ENCODE results near the gene PXK.

PXK gene

DNA sequence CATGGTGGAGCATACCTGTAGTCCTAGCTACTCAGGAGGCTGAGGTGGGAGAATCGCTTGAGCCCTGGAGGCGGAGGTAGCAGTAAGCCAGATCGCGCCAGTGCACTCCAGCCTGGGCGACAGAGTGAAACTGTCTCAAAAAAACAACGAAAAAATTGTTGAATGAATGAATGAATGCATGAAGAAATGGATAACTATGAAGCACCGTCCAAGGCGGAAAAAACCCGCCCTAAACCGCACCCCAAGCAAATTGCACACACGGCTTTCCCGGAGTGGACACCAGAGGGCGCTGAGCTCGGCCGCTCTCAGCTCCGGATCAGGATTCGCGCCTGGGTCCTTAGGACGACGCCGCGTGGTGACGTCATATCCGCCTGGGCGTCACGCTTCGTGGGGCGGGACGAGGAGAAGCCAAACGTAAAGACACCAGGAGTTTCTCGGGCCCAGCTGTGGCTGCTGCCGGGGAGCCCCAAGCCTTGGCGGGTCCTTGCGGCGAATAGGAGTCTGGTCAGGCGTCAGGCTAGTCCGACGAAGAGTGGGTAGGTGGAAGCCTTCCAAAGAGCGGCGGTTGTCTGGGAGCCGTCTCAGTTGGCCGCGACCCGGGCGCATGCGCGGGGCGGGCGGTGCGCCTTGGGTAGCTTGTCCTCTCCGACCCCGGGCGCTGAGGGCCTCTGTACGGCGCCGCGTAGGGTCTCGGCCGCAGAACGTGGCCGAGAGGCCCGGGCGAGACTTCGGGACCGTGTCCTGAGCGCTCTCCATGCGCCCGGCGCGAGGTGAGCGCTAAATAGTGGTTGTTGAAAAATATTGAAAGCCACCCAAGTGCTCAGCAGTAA, 26.6 kb upstream of the PXK start, which contains the start of the genes HTD2 and RPP14 (continued):
- TF ChIP-seq, protein P1, sequence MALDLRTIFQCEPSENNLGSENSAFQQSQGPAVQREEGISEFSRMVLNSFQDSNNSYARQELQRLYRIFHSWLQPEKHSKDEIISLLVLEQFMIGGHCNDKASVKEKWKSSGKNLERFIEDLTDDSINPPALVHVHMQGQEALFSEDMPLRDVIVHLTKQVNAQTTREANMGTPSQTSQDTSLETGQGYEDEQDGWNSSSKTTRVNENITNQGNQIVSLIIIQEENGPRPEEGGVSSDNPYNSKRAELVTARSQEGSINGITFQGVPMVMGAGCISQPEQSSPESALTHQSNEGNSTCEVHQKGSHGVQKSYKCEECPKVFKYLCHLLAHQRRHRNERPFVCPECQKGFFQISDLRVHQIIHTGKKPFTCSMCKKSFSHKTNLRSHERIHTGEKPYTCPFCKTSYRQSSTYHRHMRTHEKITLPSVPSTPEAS (tag by site-specific recombination; IDR thresholded peaks at IDR 0.05), result peak; percentile 44
- TF ChIP-seq ZNF660 (tag by site-specific recombination; IDR thresholded peaks at IDR 0.05) (peak; percentile 90; the same call in 1 of the 2 replicates), ZNF561 (tag by site-specific recombination; IDR thresholded peaks at IDR 0.05; ENCODE audit: borderline replicate concordance) (peak; percentile 46; the same call in 1 of the 2 replicates), ZNF335 (tag by site-specific recombination; conservative IDR thresholded peaks at IDR 0.05) (peak; percentile 92), ZNF777 (tag by site-specific recombination; IDR thresholded peaks at IDR 0.05; ENCODE audit: borderline replicate concordance) (peak; percentile 94), ZNF747 (tag by site-specific recombination; IDR thresholded peaks at IDR 0.05) (no peak), ZSCAN30 (tag by site-specific recombination; IDR thresholded peaks at IDR 0.05) (peak; percentile 69; the same call in 1 of the 2 replicates), ZNF214 (tag by site-specific recombination; IDR thresholded peaks at IDR 0.05; ENCODE audit: borderline replicate concordance) (no peak), ZNF404 (tag by site-specific recombination; IDR thresholded peaks at IDR 0.05) (no peak), ZNF292 (tag by site-specific recombination; IDR thresholded peaks at IDR 0.05; ENCODE audit: borderline replicate concordance, low read depth) (no peak), HOXA7 (CRISPR knock-in tag; IDR thresholded peaks at IDR 0.05; ENCODE audit: borderline replicate concordance) (no peak), WT1 (tag by site-specific recombination; IDR thresholded peaks at IDR 0.05) (no peak), ZNF398 (tag by site-specific recombination; IDR thresholded peaks at IDR 0.05) (peak; percentile 26; the same call in 1 of the 2 replicates), ZNF488 (tag by site-specific recombination; IDR thresholded peaks at IDR 0.05) (no peak), ZNF610 (tag by site-specific recombination; IDR thresholded peaks at IDR 0.05; ENCODE audit: borderline replicate concordance) (peak; percentile 71), ZNF76 (tag by site-specific recombination; IDR thresholded peaks at IDR 0.05; ENCODE audit: borderline replicate concordance, low read depth) (peak; percentile 69), ZNF114 (tag by site-specific recombination; IDR thresholded peaks at IDR 0.05) (no peak), KLF8 (tag by site-specific recombination; IDR thresholded peaks at IDR 0.05) (peak; percentile 91), EGR2 (tag by site-specific recombination; IDR thresholded peaks at IDR 0.05; ENCODE audit: low read depth) (no peak), ZNF169 (tag by site-specific recombination; IDR thresholded peaks at IDR 0.05) (no peak), ZNF677 (tag by site-specific recombination; IDR thresholded peaks at IDR 0.05) (no peak), SP2 (tag by site-specific recombination; IDR thresholded peaks at IDR 0.05) (peak; percentile 85), ZBTB20 (tag by site-specific recombination; IDR thresholded peaks at IDR 0.05) (peak; percentile 11; the same call in 1 of the 2 replicates)
- TF ChIP-seq, protein P2, sequence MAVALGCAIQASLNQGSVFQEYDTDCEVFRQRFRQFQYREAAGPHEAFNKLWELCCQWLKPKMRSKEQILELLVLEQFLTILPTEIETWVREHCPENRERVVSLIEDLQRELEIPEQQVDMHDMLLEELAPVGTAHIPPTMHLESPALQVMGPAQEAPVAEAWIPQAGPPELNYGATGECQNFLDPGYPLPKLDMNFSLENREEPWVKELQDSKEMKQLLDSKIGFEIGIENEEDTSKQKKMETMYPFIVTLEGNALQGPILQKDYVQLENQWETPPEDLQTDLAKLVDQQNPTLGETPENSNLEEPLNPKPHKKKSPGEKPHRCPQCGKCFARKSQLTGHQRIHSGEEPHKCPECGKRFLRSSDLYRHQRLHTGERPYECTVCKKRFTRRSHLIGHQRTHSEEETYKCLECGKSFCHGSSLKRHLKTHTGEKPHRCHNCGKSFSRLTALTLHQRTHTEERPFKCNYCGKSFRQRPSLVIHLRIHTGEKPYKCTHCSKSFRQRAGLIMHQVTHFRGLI (tag by site-specific recombination; IDR thresholded peaks at IDR 0.05), result peak; percentile 86
- TF ChIP-seq, protein P3, sequence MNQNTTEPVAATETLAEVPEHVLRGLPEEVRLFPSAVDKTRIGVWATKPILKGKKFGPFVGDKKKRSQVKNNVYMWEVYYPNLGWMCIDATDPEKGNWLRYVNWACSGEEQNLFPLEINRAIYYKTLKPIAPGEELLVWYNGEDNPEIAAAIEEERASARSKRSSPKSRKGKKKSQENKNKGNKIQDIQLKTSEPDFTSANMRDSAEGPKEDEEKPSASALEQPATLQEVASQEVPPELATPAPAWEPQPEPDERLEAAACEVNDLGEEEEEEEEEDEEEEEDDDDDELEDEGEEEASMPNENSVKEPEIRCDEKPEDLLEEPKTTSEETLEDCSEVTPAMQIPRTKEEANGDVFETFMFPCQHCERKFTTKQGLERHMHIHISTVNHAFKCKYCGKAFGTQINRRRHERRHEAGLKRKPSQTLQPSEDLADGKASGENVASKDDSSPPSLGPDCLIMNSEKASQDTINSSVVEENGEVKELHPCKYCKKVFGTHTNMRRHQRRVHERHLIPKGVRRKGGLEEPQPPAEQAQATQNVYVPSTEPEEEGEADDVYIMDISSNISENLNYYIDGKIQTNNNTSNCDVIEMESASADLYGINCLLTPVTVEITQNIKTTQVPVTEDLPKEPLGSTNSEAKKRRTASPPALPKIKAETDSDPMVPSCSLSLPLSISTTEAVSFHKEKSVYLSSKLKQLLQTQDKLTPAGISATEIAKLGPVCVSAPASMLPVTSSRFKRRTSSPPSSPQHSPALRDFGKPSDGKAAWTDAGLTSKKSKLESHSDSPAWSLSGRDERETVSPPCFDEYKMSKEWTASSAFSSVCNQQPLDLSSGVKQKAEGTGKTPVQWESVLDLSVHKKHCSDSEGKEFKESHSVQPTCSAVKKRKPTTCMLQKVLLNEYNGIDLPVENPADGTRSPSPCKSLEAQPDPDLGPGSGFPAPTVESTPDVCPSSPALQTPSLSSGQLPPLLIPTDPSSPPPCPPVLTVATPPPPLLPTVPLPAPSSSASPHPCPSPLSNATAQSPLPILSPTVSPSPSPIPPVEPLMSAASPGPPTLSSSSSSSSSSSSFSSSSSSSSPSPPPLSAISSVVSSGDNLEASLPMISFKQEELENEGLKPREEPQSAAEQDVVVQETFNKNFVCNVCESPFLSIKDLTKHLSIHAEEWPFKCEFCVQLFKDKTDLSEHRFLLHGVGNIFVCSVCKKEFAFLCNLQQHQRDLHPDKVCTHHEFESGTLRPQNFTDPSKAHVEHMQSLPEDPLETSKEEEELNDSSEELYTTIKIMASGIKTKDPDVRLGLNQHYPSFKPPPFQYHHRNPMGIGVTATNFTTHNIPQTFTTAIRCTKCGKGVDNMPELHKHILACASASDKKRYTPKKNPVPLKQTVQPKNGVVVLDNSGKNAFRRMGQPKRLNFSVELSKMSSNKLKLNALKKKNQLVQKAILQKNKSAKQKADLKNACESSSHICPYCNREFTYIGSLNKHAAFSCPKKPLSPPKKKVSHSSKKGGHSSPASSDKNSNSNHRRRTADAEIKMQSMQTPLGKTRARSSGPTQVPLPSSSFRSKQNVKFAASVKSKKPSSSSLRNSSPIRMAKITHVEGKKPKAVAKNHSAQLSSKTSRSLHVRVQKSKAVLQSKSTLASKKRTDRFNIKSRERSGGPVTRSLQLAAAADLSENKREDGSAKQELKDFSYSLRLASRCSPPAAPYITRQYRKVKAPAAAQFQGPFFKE (tag by site-specific recombination; IDR thresholded peaks at IDR 0.05; ENCODE audit: borderline replicate concordance), result no peak
- TF ChIP-seq, protein P4, sequence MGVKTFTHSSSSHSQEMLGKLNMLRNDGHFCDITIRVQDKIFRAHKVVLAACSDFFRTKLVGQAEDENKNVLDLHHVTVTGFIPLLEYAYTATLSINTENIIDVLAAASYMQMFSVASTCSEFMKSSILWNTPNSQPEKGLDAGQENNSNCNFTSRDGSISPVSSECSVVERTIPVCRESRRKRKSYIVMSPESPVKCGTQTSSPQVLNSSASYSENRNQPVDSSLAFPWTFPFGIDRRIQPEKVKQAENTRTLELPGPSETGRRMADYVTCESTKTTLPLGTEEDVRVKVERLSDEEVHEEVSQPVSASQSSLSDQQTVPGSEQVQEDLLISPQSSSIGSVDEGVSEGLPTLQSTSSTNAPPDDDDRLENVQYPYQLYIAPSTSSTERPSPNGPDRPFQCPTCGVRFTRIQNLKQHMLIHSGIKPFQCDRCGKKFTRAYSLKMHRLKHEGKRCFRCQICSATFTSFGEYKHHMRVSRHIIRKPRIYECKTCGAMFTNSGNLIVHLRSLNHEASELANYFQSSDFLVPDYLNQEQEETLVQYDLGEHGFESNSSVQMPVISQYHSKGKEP (tag by site-specific recombination; IDR thresholded peaks at IDR 0.05), result 0 out of 2 replicates have a peak, but pooled peaks have one; percentile 12

Measured in HEK293 (cell line).